Dedifferentiated amniotic fluid mesenchymal stem cell (primary cell): ENCODE data around the gene CCDC57.

Experiments used
- DNase-seq: peaks from one replicate; pipeline ENCODE4 v3.0.0-alpha.2; 2016; ENCODE audit errors: extremely low spot score

The CCDC57 gene

GRCh38 chr17:82247182-82247823, 34.7 kb upstream of the CCDC57 start:
- DNase-seq, result no peak

- DNase-seq, result no peak
Observed at GRCh38 chr17:82246365-82247181, 33.9 kb upstream of the CCDC57 start.

GRCh38 chr17:82246040-82246364, 33.4 kb upstream of the CCDC57 start:
- DNase-seq, result no peak

GRCh38 chr17:82245134-82246039, 32.7 kb upstream of the CCDC57 start:
- DNase-seq, result no peak

GRCh38 chr17:82244413-82245133, 31.9 kb upstream of the CCDC57 start:
- DNase-seq, result no peak

GRCh38 chr17:82243648-82244412, 31.2 kb upstream of the CCDC57 start:
- DNase-seq, result no peak

GRCh38 chr17:82242977-82243647, 30.5 kb upstream of the CCDC57 start:
- DNase-seq, result peak; percentile 55

GRCh38 chr17:82242698-82242976, 30.0 kb upstream of the CCDC57 start:
- DNase-seq, result no peak

GRCh38 chr17:82241926-82242697, 29.5 kb upstream of the CCDC57 start:
- no peak for DNase-seq

GRCh38 chr17:82241183-82241925, 28.7 kb upstream of the CCDC57 start:
- DNase-seq, result peak; percentile 46

GRCh38 chr17:82240506-82241182, 28.0 kb upstream of the CCDC57 start:
- no peak for DNase-seq

- DNase-seq, result no peak
Observed at GRCh38 chr17:82239926-82240505, 27.4 kb upstream of the CCDC57 start.

GRCh38 chr17:82239401-82239925, 26.8 kb upstream of the CCDC57 start:
- DNase-seq, result no peak

GRCh38 chr17:82238472-82239201, 26.0 kb upstream of the CCDC57 start:
- no peak for DNase-seq

GRCh38 chr17:82237746-82238471, 25.3 kb upstream of the CCDC57 start:
- DNase-seq, result no peak

GRCh38 chr17:82237083-82237745, 24.6 kb upstream of the CCDC57 start:
- DNase-seq, result no peak
